Measurements from ENCODE around the gene CITED4.

GRCh38 chr1:40844887-40845878, 17.0 kb downstream of the CITED4 start:
- TF ChIP-seq, protein P1, sequence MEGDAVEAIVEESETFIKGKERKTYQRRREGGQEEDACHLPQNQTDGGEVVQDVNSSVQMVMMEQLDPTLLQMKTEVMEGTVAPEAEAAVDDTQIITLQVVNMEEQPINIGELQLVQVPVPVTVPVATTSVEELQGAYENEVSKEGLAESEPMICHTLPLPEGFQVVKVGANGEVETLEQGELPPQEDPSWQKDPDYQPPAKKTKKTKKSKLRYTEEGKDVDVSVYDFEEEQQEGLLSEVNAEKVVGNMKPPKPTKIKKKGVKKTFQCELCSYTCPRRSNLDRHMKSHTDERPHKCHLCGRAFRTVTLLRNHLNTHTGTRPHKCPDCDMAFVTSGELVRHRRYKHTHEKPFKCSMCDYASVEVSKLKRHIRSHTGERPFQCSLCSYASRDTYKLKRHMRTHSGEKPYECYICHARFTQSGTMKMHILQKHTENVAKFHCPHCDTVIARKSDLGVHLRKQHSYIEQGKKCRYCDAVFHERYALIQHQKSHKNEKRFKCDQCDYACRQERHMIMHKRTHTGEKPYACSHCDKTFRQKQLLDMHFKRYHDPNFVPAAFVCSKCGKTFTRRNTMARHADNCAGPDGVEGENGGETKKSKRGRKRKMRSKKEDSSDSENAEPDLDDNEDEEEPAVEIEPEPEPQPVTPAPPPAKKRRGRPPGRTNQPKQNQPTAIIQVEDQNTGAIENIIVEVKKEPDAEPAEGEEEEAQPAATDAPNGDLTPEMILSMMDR (IDR thresholded peaks at IDR 0.05) = no peak
- TF ChIP-seq POLR2A (IDR thresholded peaks at IDR 0.05) (no peak), POLR2AphosphoS5 (IDR thresholded peaks at IDR 0.05) (no peak)

Measured in breast epithelium (tissue), 3 donors.